Astrocyte of the cerebellum (primary cell): Measurements from ENCODE around the gene BANK1.

Experiments
- DNase-seq: peaks from one replicate; pipeline ENCODE4 v3.0.0-alpha.2; 2011; ENCODE audit warnings: low read depth
- H3K4me3 ChIP-seq: 2 replicates; pipeline ENCODE4 v1.5.1; 2011; ENCODE audit warnings: mild to moderate bottlenecking, low read depth, low read length, moderate library complexity
- CTCF ChIP-seq: IDR thresholded peaks from 2 replicates; pipeline ENCODE4 v1.5.1; 2012; ENCODE audit warnings: low read length, low read depth, moderate library complexity, mild to moderate bottlenecking; ENCODE audit errors: missing control alignments
- in situ Hi-C: cut with HindIII; loops from 2 replicates; pipeline ENCODE4 v1.10.0; 2017; ENCODE audit warnings: low sequenced_read_pairs

BANK1 gene

GRCh38 chr4:102036016-102036415, 245.5 kb downstream of the BANK1 start:
- TF ChIP-seq CTCF: no peak
- no peak overlapping the region for H3K4me3 ChIP-seq

GRCh38 chr4:102036619-102037376, 246.3 kb downstream of the BANK1 start:
- no peak for DNase-seq
- TF ChIP-seq CTCF: no peak
- in situ Hi-C loops: no loop called here
- no peak overlapping the region for H3K4me3 ChIP-seq

More at GRCh38 chr4:102036016-102036415, 245.5 kb downstream of the BANK1 start:
- in situ Hi-C loops: no loop called here
- DNase-seq: no peak

- no peak overlapping the region for H3K4me3 ChIP-seq
- TF ChIP-seq CTCF: no peak
- no peak for DNase-seq
- in situ Hi-C loops: no loop called here
Observed at GRCh38 chr4:102037566-102037965, 247.0 kb downstream of the BANK1 start.

GRCh38 chr4:102042871-102043802, 252.6 kb downstream of the BANK1 start:
- TF ChIP-seq CTCF: no peak
- no peak for DNase-seq
- in situ Hi-C loops: no loop called here
- H3K4me3 ChIP-seq: no peak overlapping the region

GRCh38 chr4:102047616-102048015, 257.1 kb downstream of the BANK1 start:
- in situ Hi-C loops: no loop called here
- TF ChIP-seq CTCF: no peak
- H3K4me3 ChIP-seq: no peak overlapping the region
- DNase-seq: no peak

GRCh38 chr4:102055805-102056204, 265.3 kb downstream of the BANK1 start:
- H3K4me3 ChIP-seq: no peak overlapping the region
- in situ Hi-C loops: no loop called here
- DNase-seq: no peak
- no peak for TF ChIP-seq CTCF
